Breast epithelium (tissue), 3 donors: ENCODE results near the gene CHST2.

Experiments
- CTCF ChIP-seq, 3 donors: fragments of 450-650 bp; IDR thresholded peaks; one replicate each; pipeline ENCODE4 v1.5.1; 2016 to 2017; ENCODE audit warnings: antibody characterized with exemption in 3 of 3, mild to moderate bottlenecking in 3 of 3, moderate library complexity in 3 of 3
- POLR2A ChIP-seq: fragments of 450-650 bp; IDR thresholded peaks from one replicate; pipeline ENCODE4 v1.6.1; 2016; ENCODE audit warnings: antibody characterized with exemption, mild to moderate bottlenecking, moderate library complexity

DNA sequence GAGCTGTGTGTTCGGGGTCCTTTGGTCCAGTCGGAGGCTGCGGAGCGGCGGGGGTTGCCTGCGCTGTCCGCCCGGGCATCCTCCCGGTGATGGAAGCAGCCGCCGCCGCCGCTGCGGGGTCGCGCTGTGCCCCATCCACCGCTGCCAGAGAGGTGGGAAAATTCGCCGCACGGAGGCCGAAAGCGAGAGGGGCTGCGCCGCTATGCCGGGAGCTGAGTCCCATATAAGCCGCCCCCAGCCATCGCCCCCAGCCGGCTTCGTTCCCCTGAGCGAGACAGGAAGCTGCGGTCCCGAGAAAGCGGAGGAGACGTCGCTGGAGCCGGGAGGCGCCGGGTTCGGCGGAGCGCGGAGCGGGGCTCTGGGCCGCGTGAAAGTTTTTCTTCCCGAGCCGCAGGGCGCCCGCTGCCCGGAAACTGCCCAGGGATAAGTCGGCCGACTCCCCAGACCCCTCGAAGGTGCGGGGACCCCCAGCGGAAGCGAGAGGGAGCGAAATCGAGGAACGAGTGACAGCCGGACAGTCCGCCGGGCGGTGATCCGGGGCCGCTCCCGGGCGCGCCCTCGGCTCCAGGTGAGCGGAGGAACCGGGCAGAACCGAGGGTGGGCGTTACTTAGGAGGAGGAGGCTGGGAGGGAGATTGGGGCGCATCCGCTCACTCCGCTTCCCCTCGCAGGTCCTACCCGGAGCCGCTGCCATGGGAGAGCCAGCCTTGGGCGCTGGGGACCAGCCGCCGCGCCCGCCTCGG lies 574 bp downstream of the CHST2 start:
- TF ChIP-seq CTCF (IDR thresholded peaks at IDR 0.05) (no peak), POLR2A (no peak)
